Measurements from ENCODE around the gene F2R.

DNA sequence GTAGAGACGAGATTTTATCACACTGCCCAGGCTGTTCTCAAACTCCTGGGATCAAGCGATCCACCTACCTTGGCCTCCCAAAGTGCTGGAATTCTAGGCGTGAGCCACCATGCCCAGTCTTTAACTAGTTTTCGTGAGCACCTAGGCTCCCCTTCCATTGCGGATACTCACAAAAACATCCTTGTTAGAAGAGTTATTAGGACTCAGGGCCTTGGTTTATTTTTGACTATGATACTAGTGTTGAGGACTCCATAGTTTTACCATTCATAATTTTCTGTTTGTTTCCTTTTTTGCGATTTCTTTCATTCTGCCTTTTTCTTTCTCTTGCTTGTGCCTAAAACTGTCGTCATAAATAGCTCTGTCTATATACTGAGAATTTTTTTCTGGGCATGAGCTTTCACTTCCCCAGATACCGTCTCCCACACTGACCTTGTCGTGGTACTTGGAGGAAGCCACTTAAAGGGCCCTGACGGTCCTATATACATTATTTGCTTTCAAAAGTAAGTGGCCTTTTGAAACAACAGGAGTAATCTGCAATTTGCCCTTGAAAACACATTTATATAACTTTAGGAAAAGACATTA is 5.2 kb downstream of the F2R start:
- TF ChIP-seq ZNF274 (IDR thresholded peaks at IDR 0.05; ENCODE audit: low read depth, low read length) (no peak), YY1 (IDR thresholded peaks at IDR 0.05; ENCODE audit: insufficient read depth, insufficient read length) (no peak), SUZ12 (IDR thresholded peaks at IDR 0.05; ENCODE audit: extremely low read depth, insufficient read depth, insufficient read length) (no peak)
